CD14-positive monocyte (primary cell): ENCODE results near the gene NFKBIZ. TPM values are rescaled to one million over a fixed set of nuclear protein-coding genes. Genes with fewer than 3 reads are reported as not detected.

ENCODE experiments used
- DNase-seq, 3 donors: peaks; one replicate each; pipeline ENCODE4 v3.0.0-alpha.2; 2011 to 2022
- H2AFZ ChIP-seq: 2 replicates; pipeline ENCODE4 v1.6.0; 2012; ENCODE audit warnings: mild to moderate bottlenecking, low read depth, low read length, inconsistent platforms; ENCODE audit not compliant: insufficient read depth, poor library complexity, severe bottlenecking
- H3K27ac ChIP-seq, 2 donors: 1 replicate in 1 of 2; 2 replicates in 1 of 2; pipeline ENCODE4 v1.5.1; 2012 to 2013; ENCODE audit warnings: low read length in 2 of 2, control low read depth in 1 of 2, inconsistent platforms in 1 of 2, low read depth in 1 of 2, mild to moderate bottlenecking in 1 of 2
- H3K27me3 ChIP-seq, 2 donors: one replicate each; pipeline versions ENCODE4 v1.6.0 to v1.6.1; 2011 to 2013; ENCODE audit warnings: low read length in 2 of 2; ENCODE audit not compliant: control insufficient read depth in 2 of 2, insufficient read depth in 2 of 2
- H3K36me3 ChIP-seq, 2 donors: replicated peaks in 1 of 2; 1 replicate in 1 of 2; 2 replicates in 1 of 2; pipeline versions ENCODE4 v1.5.1 to v1.6.1; 2012 to 2013; ENCODE audit warnings: low read length in 2 of 2, control low read depth in 1 of 2, inconsistent platforms in 1 of 2, mild to moderate bottlenecking in 1 of 2; ENCODE audit not compliant: insufficient read depth in 2 of 2, control insufficient read depth in 1 of 2
- H3K4me1 ChIP-seq, 2 donors: 1 replicate in 1 of 2; 2 replicates in 1 of 2; pipeline versions ENCODE4 v1.5.1 to v1.6.1; 2012 to 2013; ENCODE audit warnings: low read length in 2 of 2, control low read depth in 1 of 2, inconsistent platforms in 1 of 2, mild to moderate bottlenecking in 1 of 2, moderate library complexity in 1 of 2; ENCODE audit not compliant: insufficient read depth in 2 of 2, control insufficient read depth in 1 of 2
- H3K4me2 ChIP-seq: replicated peaks from 2 replicates; pipeline ENCODE3; 2012; ENCODE audit warnings: low read length, moderate library complexity, mild to moderate bottlenecking; ENCODE audit not compliant: poor library complexity, severe bottlenecking; ENCODE audit errors: extremely low read depth
- H3K4me3 ChIP-seq, 3 experiments: fragments of 200-600 bp in 1 of 3; sonication (generic) in 1 of 3; replicated peaks in 1 of 3; 1 replicate in 2 of 3; 2 replicates in 1 of 3; pipeline ENCODE4 v1.5.1; 2011 to 2013; ENCODE audit warnings: low read length in 3 of 3, mild to moderate bottlenecking in 3 of 3, control low read depth in 2 of 3, low read depth in 2 of 3, inconsistent platforms in 1 of 3, moderate library complexity in 1 of 3
- H3K79me2 ChIP-seq: 2 replicates; pipeline ENCODE4 v1.6.0; 2012; ENCODE audit warnings: mild to moderate bottlenecking, control low read depth, inconsistent platforms, low read length, moderate library complexity; ENCODE audit not compliant: insufficient read depth
- H3K9ac ChIP-seq: 2 replicates; pipeline ENCODE4 v1.6.0; 2017; ENCODE audit warnings: low read length, mild to moderate bottlenecking; ENCODE audit not compliant: insufficient read depth, poor library complexity, severe bottlenecking
- H3K9me3 ChIP-seq, 2 donors: replicated peaks in 1 of 2; 1 replicate in 1 of 2; 2 replicates in 1 of 2; pipeline versions ENCODE4 v1.5.1 to v1.6.1; 2012 to 2013; ENCODE audit warnings: low read length in 2 of 2, control low read depth in 1 of 2; ENCODE audit not compliant: control insufficient read depth in 1 of 2, insufficient read depth in 1 of 2
- H4K20me1 ChIP-seq: 2 replicates; pipeline ENCODE4 v1.6.0; 2012; ENCODE audit warnings: mild to moderate bottlenecking, low read length, control low read depth, moderate library complexity; ENCODE audit not compliant: insufficient read depth
- H3K27ac Mint-ChIP-seq, 7 donors: one replicate each; pipeline ENCODE4 v1.8.0; 2020; ENCODE audit warnings: mild to moderate bottlenecking in 7 of 7, mixed read lengths in 7 of 7, moderate library complexity in 6 of 7, inconsistent platforms in 2 of 7
- H3K27me3 Mint-ChIP-seq, 3 donors: one replicate each; pipeline ENCODE4 v1.8.0; 2021 to 2022; ENCODE audit warnings: low read depth in 3 of 3, mild to moderate bottlenecking in 3 of 3, mixed read lengths in 3 of 3, moderate library complexity in 3 of 3, inconsistent platforms in 1 of 3
- H3K36me3 Mint-ChIP-seq, 2 donors: one replicate each; pipeline ENCODE4 v1.8.0; 2020; ENCODE audit warnings: mixed read lengths in 2 of 2, inconsistent platforms in 1 of 2, mild to moderate bottlenecking in 1 of 2
- H3K4me1 Mint-ChIP-seq: one replicate; pipeline ENCODE4 v1.8.0; 2020; ENCODE audit warnings: mild to moderate bottlenecking, mixed read lengths
- H3K4me3 Mint-ChIP-seq, 2 donors: one replicate each; pipeline ENCODE4 v1.8.0; 2020; ENCODE audit warnings: mild to moderate bottlenecking in 2 of 2, mixed read lengths in 2 of 2, moderate library complexity in 1 of 2
- H3K9me3 Mint-ChIP-seq, 7 donors: one replicate each; pipeline ENCODE4 v1.8.0; 2020 to 2022; ENCODE audit warnings: mixed read lengths in 7 of 7, mild to moderate bottlenecking in 6 of 7, moderate library complexity in 6 of 7, inconsistent platforms in 2 of 7
- WGBS: methylation state at CpG from one replicate; pipeline ENCODE4 v1.1.5; 2013; ENCODE audit warnings: missing lambda C conversion rate; ENCODE audit not compliant: insufficient coverage; 5-methylcytosine and 5-hydroxymethylcytosine counted together
- intact Hi-C, 2 donors: fragments of 100-400 bp; cut with micrococcal nuclease; formaldehyde crosslinking; loops; one replicate each; pipeline versions ENCODE4 v1.15.0 to v1.15.1; 2023
- polyA plus RNA-seq, 3 donors: library from polyadenylated mRNA; depleted of rRNA in 1 of 3; unstranded in 2 of 3; stranded (reverse) in 1 of 3; fragments of 300-500 nt in 2 of 3; fragments of >200 nt in 1 of 3; fragmentation: Illumina TruSeq in 2 of 3; gene quantifications; 1 replicate in 2 of 3; 2 replicates in 1 of 3; pipeline ENCODE4 v1.2.3, GENCODE V29; 2012 to 2021
- TF ChIP-seq, protein P1 (sequence below): fragments of 200-600 bp; IDR thresholded peaks from one replicate; pipeline ENCODE4 v1.8.0; 2022; ENCODE audit warnings: antibody characterized with exemption, mild to moderate bottlenecking

NFKBIZ gene
- polyA plus RNA-seq, 3 donors, result 71.0 to 592 (median 84.9) TPM

DNA sequence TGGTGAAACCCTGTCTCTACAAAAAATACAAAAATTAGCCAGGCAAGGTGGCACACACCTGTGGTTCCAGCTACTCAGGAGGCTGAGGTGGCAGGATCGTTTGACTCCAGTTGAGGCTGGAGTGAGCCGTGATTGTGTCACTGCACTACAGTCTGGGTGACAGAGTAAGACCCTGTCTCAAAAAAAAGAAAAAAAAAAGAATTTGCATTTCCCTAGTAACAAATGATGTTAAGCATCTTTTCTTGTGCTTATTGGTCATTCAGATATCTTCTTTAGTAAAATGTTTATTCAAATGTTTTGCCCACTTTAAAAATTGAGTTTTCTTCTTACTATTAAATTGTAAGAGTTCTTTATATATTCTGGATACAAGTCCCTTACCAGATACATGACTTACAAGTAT lies 48.7 kb downstream of the NFKBIZ start:
- Histone ChIP-seq H3K27me3 (no peaks in the 10 kb centered on the region), H2AFZ (no peak overlapping the region), H3K79me2 (no peaks in the 10 kb centered on the region), H3K27ac (peak overlapping the region in 1 of 2 donors; percentile 91), H3K4me2 (peak overlapping the region; percentile 66), H4K20me1 (no peaks in the 10 kb centered on the region), H3K9ac (no peak overlapping the region), H3K36me3 (no peaks in the 10 kb centered on the region), H3K9me3 (peaks cover 0 to 3% of the 10 kb centered on the region in 2 donors), H3K4me1 (peaks cover 40 to 53% of the 10 kb centered on the region in 2 donors), H3K4me3 (no peak overlapping the region)
- Mint-ChIP-seq H3K4me3 (no peak overlapping the region), H3K27ac (peak overlapping the region; percentile 89 to 97 (median 94)), H3K4me1 (peaks cover 37% of the 10 kb centered on the region), H3K9me3 (peaks cover 3 to 14% (median 9%) of the 10 kb centered on the region in 7 donors), H3K27me3 (no peaks in the 10 kb centered on the region), H3K36me3 (peaks cover 2% of the 10 kb centered on the region in 2 donors)
- TF ChIP-seq, protein P1, sequence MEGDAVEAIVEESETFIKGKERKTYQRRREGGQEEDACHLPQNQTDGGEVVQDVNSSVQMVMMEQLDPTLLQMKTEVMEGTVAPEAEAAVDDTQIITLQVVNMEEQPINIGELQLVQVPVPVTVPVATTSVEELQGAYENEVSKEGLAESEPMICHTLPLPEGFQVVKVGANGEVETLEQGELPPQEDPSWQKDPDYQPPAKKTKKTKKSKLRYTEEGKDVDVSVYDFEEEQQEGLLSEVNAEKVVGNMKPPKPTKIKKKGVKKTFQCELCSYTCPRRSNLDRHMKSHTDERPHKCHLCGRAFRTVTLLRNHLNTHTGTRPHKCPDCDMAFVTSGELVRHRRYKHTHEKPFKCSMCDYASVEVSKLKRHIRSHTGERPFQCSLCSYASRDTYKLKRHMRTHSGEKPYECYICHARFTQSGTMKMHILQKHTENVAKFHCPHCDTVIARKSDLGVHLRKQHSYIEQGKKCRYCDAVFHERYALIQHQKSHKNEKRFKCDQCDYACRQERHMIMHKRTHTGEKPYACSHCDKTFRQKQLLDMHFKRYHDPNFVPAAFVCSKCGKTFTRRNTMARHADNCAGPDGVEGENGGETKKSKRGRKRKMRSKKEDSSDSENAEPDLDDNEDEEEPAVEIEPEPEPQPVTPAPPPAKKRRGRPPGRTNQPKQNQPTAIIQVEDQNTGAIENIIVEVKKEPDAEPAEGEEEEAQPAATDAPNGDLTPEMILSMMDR, result no peak
- WGBS, result no CpG with 5 or more reads among the region's 2 CpGs
- peak in 2 of 3 donors; percentile 33 to 68 for DNase-seq
- intact Hi-C loops, result loop anchor here (5.0 to 10.0 kb wide), 2 partner anchors 46 to 137 kb away; no protein-coding TSS in a partner anchor

DNA sequence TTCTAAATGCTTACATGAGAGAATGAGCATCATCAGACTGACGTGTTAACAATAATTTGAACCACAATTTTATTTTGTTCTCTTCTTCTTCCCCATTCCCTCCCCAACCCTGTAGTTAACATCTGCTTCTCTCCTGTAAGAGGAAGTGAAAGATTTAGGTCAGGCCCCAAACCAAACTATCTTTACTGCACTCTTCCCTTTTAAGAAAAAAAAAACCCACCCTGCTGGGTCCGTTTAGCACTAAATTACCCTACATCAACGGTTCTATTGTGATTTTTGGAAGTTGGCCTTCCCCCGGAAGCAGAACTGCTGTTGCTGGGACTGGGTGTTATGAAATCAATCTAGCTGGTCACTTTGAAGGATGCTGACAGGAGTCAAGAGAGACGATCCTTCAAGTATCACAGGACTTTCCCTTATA lies 49.4 kb downstream of the NFKBIZ start:
- Histone ChIP-seq H3K79me2 (no peaks in the 10 kb centered on the region), H3K27me3 (no peaks in the 10 kb centered on the region), H3K4me3 (peak overlapping the region in 1 of 3 experiments; percentile 38), H2AFZ (no peak overlapping the region), H3K4me2 (peak overlapping the region; percentile 66), H3K9me3 (peaks cover 0 to 3% of the 10 kb centered on the region in 2 donors), H3K9ac (peak overlapping the region; percentile 30), H3K27ac (peak overlapping the region; percentile 68 to 91), H3K4me1 (peaks cover 40 to 53% of the 10 kb centered on the region in 2 donors), H4K20me1 (no peaks in the 10 kb centered on the region), H3K36me3 (no peaks in the 10 kb centered on the region)
- intact Hi-C loops, result loop anchor here (5.0 to 10.0 kb wide), 2 partner anchors 46 to 136 kb away; no protein-coding TSS in a partner anchor
- no CpG with 5 or more reads among the region's 5 CpGs for WGBS
- TF ChIP-seq, protein P1, result no peak
- H3K4me3 Mint-ChIP-seq, result peak overlapping the region; percentile 32 to 39
- H3K9me3 Mint-ChIP-seq, result peaks cover 3 to 14% (median 5%) of the 10 kb centered on the region in 7 donors
- H3K27me3 Mint-ChIP-seq, result no peaks in the 10 kb centered on the region
- peaks cover 37% of the 10 kb centered on the region for H3K4me1 Mint-ChIP-seq
- peak; percentile 84 to 94 (median 88) for DNase-seq
- peak overlapping the region; percentile 89 to 97 (median 94) for H3K27ac Mint-ChIP-seq
- H3K36me3 Mint-ChIP-seq, result peaks cover 2% of the 10 kb centered on the region in 2 donors
